COLO668 (cell line): ENCODE measurements around the gene IFNGR2.
"Not testable (repeated sequence)": the region's sequence is repeated elsewhere in the genome, so short reads cannot be mapped to it uniquely, and the experiment has no call there.

ENCODE experiments used
- DNase-seq: peaks from one replicate; lab custom pipeline; 2025; ENCODE audit not compliant: unreplicated experiment; lab: John Stamatoyannopoulos, UW

IFNGR2 gene, protein sequence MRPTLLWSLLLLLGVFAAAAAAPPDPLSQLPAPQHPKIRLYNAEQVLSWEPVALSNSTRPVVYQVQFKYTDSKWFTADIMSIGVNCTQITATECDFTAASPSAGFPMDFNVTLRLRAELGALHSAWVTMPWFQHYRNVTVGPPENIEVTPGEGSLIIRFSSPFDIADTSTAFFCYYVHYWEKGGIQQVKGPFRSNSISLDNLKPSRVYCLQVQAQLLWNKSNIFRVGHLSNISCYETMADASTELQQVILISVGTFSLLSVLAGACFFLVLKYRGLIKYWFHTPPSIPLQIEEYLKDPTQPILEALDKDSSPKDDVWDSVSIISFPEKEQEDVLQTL

DNA sequence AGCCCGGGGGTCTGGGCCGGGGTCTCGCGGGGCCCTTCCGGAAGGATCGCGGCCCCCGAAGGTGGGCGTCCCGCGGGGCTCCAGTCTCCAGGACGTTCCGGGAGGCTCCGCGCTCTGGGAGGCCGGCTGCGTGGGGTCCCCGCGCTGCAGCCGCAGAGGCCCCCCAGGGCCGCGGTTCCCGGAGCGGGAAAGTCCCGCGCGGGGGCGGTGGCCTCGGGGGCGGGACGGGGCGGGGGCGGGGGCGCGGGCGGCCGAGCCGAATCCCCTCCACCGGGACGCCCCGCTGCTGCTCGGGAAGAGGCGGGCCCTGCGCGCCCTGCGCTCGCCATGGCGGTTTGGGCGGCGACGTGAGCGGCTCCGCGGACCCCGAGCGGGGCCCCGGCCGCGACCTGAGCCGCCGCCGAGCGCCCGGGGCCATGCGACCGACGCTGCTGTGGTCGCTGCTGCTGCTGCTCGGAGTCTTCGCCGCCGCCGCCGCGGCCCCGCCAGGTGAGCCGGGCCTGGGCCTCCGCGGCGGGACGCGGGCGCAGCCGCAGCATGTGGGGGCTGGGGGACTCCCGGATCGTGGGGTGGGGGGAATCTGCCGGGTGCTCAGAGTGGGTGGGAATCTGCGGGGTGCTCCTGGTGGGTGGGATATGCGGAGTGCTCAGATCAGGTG, at the start of gene IFNGR2:
IFNGR2 (plus strand) TSS at position 286 of the 658 bp plus-strand sequence; CDS start at position 417, 131 bp downstream.
- DNase-seq = peak; percentile 75

DNA sequence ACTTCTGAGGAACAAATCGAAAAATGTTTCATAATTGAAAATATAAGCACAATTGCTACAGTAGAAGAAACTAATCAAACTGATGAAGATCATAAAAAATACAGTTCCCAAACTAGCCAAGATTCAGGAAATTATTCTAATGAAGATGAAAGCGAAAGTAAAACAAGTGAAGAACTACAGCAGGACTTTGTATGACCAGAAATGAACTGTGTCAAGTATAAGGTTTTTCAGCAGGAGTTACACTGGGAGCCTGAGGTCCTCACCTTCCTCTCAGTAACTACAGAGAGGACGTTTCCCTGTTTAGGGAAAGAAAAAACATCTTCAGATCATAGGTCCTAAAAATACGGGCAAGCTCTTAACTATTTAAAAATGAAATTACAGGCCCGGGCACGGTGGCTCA, 47.9 kb upstream of the IFNGR2 start:
- no peak for DNase-seq

DNA sequence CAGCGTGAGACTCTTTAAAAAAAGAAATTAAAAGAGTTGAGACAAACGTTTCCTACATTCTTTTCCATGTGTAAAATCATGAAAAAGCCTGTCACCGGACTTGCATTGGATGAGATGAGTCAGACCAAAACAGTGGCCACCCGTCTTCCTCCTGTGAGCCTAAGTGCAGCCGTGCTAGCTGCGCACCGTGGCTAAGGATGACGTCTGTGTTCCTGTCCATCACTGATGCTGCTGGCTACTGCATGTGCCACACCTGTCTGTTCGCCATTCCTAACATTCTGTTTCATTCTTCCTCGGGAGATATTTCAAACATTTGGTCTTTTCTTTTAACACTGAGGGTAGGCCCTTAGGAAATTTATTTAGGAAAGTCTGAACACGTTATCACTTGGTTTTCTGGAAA, 47.2 kb upstream of the IFNGR2 start:
- DNase-seq = no peak

DNA sequence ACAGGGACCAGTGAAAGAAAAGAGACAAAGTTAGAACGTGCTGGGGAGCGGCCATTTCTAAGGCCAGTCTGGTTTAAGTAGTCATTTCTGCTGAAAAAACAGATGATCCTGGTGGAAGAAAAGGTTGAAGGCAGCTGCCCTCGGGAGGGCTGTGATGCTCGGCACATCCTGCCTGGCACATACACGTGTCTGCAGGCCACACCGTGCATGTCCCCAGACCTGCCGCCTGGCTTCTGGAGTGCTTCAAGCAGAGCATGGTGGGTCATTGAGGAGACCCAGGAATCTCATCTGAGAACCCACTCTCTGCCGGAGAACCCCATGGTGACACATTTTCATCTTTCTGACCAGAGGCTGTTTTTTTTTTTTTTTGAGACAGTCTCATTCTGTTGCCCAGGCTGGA, 46.0 kb upstream of the IFNGR2 start:
- no peak for DNase-seq

DNA sequence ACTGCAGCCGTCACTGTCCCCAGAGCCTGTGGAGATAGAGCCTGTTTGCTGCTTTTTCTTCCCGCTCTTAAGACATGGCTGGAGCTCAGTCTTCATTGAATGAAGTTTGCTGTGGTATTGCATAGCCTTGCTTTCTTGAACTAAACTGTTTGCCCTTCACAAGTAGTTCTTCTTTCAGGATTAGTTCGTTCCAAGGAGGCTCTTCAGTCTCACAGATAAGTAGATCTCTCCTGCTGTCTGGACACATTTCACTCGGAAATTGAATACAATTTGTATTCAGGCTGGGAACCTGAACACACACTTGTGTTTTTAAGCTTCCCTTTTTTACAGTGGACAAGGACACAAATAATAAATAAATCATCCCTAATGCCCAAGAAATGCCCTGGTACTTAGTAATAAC, 43.8 kb upstream of the IFNGR2 start:
- no peak for DNase-seq

DNA sequence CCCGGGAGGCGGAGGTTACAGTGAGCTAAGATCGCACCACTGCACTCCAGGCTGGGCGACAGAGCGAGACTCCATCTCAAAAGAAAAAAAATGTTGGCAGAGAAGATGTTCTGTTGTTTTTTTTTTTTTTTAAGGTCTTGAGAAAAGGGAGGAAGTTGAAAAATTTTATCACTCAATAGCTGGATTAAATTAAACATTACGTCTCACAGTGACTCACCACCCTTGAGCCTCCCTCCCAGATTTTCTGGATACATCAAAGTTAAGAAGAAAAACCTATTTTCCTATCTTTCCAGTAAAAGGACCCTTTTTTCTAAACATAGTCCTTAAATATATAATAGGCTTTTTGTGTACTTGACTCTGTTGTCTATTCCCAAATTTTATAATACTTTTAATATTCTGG, 42.9 kb upstream of the IFNGR2 start:
- no peak for DNase-seq

DNA sequence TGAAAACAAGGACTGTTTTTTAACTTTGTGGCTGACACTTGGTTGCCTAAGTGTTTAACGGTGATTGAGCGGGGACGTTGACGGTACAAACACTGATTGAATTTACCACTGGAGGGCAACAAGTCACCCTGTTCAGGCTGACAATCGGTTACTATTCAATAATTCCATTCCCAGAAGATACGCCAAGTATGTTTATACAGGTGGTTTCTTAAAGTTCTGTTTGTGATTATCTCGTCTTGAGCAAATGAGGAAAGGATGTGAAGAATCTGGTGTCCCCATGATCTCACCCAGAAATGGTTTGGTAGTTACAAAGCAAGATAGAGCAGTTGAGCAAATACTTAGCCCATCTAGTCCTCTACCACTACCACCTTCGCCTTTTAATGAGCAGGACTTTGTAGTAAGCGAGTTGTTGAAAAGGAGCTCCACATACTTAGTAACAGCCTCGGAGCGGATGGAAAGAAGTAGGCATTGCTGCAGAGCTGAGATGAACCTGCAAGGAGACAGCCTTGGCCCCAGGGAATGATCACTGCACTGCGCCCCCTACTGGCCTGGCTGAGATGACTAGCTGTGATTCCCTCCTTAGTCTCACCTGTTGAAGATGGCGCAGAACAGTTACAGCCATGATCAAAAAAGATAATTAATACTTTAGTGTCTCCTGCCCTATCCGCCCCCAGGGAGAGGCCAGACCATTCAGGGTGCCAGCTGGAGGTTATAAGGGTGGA, 42.2 kb upstream of the IFNGR2 start:
- peak; percentile 81 for DNase-seq

DNA sequence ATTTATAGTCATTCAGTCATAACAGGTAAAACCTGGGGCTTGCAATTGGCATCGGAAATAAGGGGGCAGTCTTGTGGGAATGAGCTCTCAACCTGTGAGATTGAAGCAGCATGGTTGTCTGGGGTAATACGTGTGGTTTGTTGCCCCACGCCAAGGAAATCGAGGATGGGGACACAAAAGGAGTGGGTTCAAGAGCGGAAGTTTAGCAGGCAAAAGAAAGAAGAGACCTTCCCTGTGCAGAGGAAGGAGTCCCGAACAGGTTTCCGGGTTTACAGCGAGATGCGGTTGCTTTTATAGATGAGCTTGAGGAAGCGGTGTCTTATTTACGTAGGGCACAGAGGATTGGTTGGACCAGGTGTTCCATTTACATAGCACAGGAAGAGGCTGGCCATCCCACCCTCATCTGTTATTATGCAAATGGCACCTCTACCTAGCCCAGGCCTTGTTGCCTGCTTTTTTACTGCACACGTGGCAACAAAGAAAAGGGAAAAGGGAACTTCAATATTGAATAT, 41.1 kb upstream of the IFNGR2 start:
- peak; percentile 31 for DNase-seq

DNA sequence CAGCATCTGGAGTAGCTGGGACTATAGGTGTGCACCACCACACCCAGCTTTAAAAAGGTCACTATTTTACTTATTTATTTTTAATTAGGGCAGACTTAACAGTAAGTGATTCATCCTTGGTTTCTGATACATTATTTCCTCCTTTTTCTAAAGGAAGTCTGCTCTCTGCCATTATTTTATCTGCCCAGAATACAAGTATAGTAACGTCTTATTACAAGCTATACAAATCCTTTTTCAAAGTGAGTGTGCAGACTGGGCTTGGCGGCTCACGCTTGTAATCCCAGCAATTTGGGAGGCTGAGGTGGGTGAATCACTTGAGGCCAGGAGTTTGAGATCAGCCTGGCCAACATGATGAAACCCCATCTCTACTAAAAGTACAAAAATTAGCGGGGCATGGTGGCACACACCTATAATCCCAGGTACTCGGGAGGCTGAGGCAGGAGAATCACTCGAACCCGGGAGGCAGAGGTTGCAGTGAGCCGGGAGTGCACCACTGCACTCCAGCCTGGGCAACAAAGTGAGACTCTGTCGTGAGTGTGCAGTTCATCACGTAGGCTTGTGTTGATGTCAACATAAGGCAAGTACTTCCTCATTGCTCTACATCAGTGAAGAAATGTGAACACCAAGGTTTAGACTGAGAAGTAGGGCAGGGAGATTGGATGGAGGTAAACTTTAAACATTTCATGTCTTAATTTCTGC, 39.2 kb upstream of the IFNGR2 start:
- DNase-seq = not testable (repeated sequence)

DNA sequence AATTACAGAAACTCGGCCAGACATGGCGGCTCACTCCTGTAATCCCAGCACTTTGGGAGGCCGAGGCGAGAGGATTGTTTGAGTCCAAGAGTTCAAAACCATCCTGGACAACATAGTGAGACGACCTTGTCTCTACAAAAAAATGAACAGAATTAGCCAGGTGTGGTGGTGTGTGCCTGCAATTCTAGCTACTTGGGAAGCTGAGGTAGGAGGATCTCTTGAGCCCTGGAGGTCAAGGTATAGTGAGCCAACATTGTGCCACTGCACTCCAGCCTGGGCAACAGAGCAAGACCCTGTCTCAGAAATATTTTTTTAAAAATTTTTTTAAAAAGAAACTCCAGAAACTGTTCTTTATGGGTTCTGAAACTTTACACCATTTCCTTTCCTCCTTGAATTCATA, 38.4 kb upstream of the IFNGR2 start:
- no peak for DNase-seq

DNA sequence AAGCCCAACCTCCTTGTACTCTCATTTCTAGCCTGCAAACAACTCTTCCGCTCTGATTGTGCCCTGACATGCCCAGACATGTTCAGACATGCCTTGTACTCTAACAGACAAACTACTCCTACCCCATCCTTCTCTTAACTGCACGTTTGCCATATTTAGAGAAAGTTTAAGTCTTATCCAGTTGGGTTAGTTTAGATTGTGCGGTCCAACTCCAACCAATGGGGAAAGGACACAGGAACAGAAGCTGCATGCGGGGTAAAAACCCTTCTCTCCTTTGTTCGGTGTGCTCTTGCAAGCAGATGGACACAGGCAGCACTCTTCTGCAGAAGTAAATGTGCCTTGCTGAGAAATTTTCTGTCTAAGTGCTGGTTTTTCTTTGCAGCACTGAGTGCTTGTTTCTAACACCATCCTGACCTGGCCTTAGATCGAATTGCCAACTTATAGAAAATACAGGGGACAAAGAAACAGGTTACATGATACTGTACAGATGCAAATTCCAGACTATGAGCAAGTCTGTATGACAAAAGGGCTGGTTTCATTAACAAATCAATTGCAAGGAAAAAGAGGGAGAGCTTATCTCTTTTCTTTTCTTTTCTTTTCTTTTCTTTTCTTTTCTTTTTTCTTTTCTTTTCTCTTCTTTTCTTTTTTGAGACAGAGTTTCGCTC, 35.8 kb upstream of the IFNGR2 start:
- peak; percentile 20 for DNase-seq

DNA sequence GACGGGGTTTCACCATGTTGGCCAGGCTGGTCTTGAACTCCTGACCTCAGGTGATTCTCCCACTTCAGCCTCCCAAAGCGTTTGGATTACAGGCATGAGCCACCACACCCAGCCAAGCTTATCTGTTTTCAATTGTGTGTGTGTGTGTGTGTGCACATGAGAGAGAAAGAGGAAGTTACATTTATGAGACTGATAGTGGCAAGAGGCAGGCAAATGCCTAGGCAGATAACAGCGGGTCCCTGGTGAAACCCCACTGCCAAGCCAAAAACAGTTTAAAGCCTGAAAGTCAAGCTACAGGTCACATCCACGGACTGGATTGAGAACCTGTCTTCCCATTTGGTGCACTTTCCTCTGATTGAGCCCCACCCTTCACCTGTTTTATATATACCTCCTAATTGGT, 35.1 kb upstream of the IFNGR2 start:
- DNase-seq = no peak

DNA sequence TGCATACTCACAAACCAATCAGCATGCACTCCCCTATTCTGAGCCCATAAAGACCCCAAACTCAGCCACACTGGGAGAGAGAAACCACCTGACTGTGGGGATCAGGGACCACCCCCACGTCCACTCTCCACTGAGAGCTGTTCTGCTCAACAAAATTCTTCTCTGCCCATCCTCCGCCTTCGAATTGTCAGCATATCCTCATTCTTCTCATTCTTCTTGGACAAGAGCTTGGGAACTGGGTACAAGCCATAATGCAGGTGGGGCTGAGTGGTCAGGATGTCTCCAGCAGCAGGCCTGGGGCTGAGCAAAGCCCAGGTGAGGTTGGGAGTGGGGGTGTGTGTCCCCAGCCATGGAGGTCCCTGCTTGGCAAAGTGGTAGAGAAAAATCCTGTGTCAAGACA, 34.6 kb upstream of the IFNGR2 start:
- no peak for DNase-seq

DNA sequence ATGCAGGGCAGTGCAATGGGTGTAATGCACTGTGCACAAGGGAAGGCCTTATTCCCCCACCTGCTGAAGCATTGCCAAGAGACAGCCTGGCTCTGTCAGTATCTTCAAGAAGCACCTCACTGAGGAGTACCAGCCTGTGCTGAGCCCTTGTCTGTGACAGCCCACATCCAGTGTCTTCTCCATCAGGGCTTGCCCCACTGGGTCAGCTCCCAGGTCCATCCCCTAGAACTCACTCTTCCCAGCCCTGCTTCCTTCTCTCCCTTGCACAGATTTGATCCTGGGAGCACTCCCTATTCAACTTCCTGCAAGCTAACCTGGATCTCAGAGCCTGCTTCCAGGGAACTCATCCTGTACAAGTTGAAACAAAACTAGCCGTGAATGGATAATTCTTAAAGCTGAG, 33.6 kb upstream of the IFNGR2 start:
- no peak for DNase-seq

DNA sequence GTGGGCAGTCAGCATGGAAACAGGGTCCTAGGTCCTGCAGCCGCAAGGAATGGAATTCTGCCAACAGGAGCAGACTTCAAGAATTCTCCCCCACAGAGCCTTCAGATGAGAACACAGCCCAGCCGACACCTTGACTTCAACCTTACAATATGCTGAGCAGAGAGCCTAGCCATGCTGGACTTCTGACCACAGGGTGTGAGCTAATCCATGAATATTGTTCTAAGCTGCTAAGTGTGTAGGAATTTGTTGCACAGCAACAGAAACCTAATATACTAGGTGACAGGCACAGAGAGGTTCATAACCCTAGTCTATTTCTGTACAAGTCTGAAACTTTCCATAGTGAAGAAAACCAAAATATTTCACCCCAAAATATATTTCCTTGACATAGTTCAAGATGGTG, 32.9 kb upstream of the IFNGR2 start:
- DNase-seq = no peak

DNA sequence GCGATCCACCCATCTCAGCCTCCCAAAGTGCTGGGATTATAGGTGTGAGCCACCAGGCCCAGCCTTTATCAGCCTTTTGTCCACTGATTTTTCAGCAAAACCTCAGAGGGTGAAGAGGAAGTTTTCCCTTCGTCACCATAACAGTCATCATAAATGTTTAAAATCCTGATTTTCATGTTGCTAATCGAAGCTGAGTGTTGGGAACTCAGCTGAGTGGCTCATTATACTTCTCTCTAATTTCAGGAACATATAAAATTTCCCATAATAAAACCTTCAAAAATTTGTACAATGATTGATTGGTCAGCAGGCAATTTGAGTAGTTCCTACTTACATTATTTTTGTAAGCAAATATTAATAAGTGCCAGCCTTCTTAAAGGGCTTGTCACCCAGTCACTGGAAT, 31.8 kb upstream of the IFNGR2 start:
- no peak for DNase-seq

DNA sequence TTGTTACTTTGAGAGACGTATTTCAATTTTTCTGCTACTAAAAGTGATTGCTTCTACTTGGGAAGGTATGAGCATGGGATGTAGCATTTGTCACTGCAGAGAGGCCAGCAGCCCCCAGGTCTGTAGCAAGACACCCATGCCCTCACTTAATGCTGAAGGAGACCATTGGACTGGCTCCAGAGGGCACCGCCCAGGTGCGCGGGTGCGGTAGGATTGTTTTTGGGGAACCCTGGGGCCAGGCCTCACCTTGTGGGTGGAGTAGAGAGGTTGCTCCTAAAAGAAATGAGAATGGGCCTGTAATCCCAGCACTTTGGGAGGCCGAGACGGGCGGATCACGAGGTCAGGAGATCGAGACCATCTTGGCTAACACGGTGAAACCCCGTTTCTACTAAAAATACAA, 30.6 kb upstream of the IFNGR2 start:
- DNase-seq = no peak

DNA sequence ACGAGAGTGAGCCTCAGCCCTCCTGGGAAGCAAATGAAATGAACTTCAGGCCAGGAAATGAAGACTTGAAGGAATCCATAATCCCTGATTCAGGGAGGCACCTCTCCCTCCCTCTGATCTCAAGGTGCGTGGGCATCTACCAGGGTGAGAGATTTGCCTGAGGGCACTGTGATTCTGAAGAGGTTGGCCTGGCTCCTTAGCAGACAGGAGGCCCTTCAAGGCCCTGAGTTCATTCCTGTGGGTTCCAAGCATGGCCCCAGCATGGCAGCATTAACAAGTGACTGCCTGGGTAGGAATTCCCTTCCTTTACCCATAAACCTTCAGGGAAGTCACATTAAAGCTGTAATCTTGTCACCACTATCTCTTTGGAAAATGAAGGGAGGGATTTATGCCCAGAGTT, 29.8 kb upstream of the IFNGR2 start:
- DNase-seq = no peak

DNA sequence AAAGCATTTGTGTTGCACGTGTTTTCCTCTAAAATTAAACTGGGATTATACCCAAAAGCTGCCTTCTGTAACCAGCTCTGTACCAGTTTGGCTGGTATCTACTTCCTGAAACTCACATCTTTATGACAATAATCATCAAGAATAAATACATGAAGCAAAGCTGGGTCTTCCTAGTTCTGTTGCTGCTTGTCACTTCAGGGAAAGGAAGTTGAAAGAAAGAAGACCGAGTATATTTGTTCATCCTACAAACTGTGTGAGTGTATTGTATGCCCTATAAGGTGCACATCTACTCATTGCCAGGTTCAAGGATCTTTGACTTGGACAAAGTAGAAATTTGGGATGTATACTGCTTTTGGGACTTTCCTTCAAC, 29.1 kb upstream of the IFNGR2 start:
- DNase-seq = no peak

DNA sequence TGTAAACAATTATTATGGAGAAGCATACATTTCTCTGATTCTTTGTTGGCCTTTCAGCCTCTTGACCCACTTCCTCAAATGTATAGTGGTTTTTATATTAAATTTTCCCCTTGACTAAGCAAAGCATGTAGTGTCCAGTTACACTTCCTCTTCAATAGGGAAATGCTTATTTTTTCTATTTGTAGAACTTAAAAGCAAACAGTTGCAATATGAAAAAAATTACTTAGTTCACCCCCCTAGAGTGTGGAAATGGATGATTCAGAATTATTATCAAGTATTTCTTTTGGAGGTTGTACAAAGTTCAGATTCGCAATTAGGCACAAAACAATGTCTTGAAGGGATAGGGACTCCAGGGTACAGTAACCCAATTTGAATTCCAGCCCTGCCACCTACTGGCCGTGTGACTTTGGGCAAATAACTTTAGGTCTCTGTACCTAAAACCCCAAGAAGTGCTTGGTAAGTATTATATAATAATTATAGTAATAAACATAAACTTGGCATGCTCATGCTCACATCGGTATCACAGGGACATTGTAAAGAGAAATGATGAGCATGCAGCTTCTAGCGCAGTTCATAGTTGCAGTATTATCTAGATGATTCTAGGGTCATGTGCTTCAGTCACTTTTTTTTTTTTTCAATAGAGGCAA, 28.6 kb upstream of the IFNGR2 start:
- peak; percentile 54 for DNase-seq
